Fibroblast of the aortic adventitia (primary cell): ENCODE data around the gene KCP. TPM values are rescaled to one million over a fixed set of nuclear protein-coding genes. Genes with fewer than 3 reads are reported as not detected.

Source experiments
- DNase-seq: peaks from one replicate; pipeline ENCODE4 v3.0.0-alpha.2; 2010; ENCODE audit warnings: low read depth
- H3K4me3 ChIP-seq: 2 replicates; pipeline ENCODE4 v1.5.1; 2011; ENCODE audit warnings: low read depth, mild to moderate bottlenecking, control low read depth, low read length, moderate library complexity
- total RNA-seq: library from RNA; depleted of rRNA; stranded (reverse); fragments of >200 nt; gene quantifications from 2 replicates; pipeline ENCODE4 v1.2.3, GENCODE V29; 2012; ENCODE audit warnings: low replicate concordance
- TF ChIP-seq, protein P1 (sequence below): IDR thresholded peaks from 2 replicates; pipeline ENCODE4 v1.5.1; 2011; ENCODE audit warnings: mild to moderate bottlenecking, low read length, control low read depth, inconsistent platforms; ENCODE audit not compliant: insufficient read depth

The KCP gene
- total RNA-seq, 1 donor, result 0.09 TPM

DNA sequence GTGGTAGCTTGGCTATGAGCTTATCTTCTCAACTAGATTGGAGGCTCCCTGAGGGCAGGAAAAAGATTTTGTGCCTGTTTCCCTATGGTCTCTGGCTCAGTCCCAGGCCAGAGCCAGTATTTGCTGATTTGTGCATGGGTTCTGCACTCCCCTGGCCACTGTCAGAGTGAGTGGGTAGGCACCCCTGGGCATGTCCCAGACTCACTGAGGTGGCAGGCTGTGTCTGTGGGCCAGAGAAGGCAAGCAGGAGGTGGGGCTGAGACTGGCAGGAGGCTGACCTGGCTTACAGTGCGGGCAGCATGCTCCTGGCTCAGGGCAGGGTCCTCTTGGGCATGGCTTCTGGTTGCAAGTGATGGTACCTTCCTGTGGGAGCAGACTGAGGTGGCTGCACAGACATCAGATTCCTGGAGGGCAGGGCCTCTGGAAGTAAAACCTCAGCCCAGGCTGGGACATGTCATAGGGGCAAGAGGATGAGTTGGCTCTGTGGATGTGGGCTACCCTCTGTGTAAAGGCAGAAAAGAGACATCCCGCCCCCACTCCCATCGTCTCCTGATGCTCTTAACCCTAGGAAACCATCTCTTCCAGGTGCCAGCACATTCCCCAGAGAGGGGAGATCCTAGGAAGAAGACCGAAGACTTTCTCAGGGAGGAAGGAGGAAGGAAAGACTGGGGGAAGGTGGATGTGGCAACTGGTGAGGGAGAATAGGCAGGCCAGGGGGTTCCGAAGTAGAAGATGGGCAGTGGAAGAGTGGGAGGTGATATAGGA, 4.3 kb downstream of the KCP start:
- H3K4me3 ChIP-seq, result no peak overlapping the region
- DNase-seq, result no peak
- TF ChIP-seq, protein P1, sequence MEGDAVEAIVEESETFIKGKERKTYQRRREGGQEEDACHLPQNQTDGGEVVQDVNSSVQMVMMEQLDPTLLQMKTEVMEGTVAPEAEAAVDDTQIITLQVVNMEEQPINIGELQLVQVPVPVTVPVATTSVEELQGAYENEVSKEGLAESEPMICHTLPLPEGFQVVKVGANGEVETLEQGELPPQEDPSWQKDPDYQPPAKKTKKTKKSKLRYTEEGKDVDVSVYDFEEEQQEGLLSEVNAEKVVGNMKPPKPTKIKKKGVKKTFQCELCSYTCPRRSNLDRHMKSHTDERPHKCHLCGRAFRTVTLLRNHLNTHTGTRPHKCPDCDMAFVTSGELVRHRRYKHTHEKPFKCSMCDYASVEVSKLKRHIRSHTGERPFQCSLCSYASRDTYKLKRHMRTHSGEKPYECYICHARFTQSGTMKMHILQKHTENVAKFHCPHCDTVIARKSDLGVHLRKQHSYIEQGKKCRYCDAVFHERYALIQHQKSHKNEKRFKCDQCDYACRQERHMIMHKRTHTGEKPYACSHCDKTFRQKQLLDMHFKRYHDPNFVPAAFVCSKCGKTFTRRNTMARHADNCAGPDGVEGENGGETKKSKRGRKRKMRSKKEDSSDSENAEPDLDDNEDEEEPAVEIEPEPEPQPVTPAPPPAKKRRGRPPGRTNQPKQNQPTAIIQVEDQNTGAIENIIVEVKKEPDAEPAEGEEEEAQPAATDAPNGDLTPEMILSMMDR, result no peak

DNA sequence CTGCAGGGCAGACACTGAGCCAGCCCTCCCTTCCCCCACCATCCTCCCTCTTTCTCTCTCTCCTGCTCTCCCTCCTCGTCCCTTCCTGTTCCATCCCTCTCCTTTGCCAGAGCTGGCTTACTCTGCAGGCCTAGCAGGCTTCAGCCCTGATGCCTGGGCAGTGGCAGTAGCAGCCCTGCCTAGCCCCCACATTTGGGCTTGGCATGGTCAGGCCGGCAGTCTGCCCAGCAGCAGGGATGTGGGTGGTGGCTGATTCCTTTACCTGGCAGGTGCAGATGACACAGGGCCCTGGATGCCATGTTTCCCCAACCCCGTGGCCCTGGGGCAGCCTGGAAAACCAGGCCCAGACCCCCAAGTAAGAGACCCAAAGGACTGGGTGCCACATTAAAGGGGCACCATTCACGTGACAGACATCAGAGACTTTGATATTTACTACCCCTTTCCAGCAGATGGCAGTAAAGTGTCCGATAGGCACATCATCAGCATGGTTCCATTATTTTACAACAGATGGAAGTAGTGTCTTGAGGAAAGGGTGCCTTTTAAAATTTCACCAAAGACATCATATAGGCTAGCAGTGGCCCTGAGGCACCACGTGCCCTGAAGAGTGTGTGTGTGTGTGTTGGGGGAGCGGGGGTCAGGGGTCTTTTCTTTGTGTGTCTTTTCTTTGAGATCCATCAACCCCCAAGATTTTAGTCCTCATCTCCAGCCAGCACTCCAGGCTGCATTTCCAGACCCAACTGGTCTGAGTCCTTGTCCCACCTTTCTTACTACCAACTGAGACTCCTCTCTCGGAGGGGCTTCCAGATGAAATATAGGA, 5.9 kb downstream of the KCP start:
- TF ChIP-seq, protein P1, result peak; percentile 63
- H3K4me3 ChIP-seq, result no peak overlapping the region
- DNase-seq, result peak; percentile 65

DNA sequence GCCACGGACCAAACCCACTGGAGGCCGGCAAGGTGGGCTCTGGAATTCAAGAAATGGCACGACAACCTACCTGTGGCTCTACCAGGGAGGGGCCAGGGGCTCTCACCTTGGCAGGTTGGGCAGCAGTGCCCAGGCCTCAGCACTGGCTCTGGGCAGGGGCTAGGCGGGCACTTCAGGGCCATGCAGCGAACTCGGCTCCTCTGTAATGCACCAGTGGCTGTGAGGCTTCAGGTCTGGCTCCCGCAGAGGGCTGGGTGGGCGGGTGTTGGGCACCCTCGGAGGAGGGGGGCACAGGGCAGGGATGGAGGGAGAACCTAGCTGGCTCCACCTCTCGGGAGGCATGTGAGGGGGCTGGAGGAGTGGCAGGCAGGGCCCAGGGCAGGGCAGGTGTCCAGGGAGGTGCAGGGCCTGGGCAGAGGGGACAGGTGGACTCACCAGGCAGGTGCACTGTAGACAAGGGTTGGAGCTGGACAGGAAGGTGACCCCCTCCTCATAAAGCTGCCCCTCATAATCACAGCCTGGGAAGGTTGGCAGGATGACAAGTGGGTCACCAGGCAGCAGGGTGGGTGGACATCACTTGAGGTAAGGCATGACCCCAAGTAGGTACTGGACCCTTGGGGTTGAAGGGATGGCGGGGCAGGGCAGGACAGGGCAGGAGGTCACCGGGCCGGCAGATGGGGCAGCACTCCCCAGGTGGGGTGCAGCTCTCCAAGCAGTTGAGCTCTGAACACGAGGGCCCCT, 6.7 kb downstream of the KCP start:
- no peak overlapping the region for H3K4me3 ChIP-seq
- TF ChIP-seq, protein P1, result no peak
- DNase-seq, result no peak

DNA sequence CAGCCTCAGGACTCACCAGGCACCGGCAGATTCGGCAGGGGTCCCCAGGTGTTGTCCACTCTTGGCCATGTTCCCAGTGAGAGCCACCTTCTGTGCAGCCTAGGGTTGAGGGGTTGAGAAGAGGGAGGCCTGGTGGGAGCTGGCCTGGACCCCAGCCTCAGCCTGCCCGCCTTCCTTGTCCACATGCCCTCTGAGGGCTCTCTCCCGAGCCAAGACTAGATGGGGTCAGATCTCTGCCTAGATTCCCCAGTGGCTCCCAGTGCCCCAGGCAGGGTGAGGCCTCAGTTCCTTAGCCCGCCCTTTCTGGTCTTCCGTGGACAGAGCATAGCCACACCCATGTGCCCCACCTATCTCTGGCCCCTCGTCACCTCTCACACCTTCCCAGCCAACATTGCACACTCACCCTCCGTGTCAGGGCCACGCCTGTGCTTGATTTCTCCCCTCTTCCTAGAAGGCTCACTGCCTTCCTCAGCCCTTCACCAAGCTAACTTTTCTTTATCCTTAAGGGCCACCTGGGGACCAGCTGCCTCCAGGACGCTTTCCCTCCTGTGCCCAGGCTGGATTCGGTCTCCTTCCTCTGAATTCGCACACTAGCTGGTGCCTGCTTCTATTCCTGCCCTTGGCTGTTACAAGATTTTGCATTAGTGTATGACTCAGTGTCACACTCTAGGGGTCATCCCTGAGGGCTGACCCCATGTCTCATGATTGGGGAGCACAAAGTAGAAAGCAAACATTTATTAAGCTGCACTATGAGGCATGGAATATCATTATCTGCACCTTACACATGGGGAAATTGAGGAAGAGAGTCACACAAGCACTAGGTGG, 7.5 kb downstream of the KCP start:
- TF ChIP-seq, protein P1, result no peak

DNA sequence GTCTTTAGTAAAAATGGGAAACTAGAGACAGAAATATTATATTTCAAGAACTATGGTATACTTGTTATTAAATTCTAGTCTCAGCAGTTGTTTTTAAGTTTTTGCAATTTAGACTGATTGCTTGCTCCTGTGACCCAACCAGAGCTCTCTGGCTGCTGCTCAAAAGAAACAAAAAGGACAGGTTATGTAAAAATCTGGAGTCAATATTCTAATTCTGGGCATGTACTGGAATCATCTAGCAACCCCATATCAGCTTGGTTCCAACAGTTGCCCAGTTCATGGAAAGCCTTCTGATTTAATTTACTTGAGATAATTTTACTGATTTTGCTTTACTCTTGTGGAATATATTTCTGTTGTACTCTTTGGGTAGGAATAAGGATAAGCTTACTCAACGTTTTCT, 10.3 kb downstream of the KCP start:
- no peak for DNase-seq
- TF ChIP-seq, protein P1, result no peak
- H3K4me3 ChIP-seq, result no peak overlapping the region

More for the DNA sequence above, 7.5 kb downstream of the KCP start:
- DNase-seq, result no peak
- no peak overlapping the region for H3K4me3 ChIP-seq

DNA sequence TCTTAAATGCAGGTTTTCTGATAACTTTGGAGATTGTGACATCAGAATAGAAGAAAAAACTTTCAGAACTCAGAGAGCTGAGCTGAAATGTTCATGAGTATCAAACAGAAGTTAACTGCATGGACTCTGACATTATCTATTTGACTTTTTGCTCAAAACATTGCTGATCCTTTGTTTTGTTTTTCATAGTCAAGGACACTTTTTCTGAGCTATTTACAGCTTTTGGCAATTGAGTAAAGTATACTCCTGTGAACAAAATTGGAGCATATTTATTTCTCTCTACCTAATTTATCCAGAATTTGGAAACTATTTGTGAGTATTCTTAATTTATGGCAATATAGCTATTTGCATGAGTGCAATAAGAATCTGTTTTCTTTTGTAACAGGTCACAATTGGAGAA, 11.1 kb downstream of the KCP start:
- DNase-seq, result no peak
- TF ChIP-seq, protein P1, result no peak
- no peak overlapping the region for H3K4me3 ChIP-seq
